ENCODE results near the gene HTT.
"Not testable (repeated sequence)": the region's sequence is repeated elsewhere in the genome, so short reads cannot be mapped to it uniquely, and the experiment has no call there.

DNA sequence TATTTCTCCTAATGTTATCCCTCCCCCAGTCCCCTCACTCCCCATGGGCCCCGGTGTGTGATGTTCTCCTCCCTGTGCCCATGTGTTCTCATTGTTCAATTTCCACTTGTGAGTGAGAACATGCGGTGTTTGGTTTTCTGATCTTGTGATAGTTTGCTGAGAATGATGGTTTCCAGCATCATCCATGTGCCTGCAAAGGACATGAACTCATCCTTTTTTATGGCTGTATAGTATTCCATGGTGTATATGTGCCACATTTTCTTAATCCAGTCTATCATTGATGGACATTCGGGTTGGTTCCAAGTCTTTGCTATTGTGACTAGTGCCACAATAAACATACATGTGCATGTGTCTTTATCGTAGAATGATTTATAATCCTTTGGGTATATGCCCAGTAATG, 86.6 kb downstream of the HTT start:
- TF ChIP-seq, protein P1, sequence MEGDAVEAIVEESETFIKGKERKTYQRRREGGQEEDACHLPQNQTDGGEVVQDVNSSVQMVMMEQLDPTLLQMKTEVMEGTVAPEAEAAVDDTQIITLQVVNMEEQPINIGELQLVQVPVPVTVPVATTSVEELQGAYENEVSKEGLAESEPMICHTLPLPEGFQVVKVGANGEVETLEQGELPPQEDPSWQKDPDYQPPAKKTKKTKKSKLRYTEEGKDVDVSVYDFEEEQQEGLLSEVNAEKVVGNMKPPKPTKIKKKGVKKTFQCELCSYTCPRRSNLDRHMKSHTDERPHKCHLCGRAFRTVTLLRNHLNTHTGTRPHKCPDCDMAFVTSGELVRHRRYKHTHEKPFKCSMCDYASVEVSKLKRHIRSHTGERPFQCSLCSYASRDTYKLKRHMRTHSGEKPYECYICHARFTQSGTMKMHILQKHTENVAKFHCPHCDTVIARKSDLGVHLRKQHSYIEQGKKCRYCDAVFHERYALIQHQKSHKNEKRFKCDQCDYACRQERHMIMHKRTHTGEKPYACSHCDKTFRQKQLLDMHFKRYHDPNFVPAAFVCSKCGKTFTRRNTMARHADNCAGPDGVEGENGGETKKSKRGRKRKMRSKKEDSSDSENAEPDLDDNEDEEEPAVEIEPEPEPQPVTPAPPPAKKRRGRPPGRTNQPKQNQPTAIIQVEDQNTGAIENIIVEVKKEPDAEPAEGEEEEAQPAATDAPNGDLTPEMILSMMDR (IDR thresholded peaks at IDR 0.05) = not testable (repeated sequence)
- not testable (repeated sequence) for TF ChIP-seq POLR2A (IDR thresholded peaks at IDR 0.05)

Measured in esophagus squamous epithelium (tissue), 4 donors.